Spleen (tissue), 7 donors: ENCODE results near the gene CNOT6.

ENCODE experiments used
- CTCF ChIP-seq, 11 experiments: fragments of 200-600 bp in 7 of 11; fragments of 450-650 bp in 4 of 11; sonication (generic) in 4 of 11; IDR thresholded peaks in 8 of 11; conservative IDR thresholded peaks in 3 of 11; 1 replicate in 7 of 11; 2 replicates in 4 of 11; pipeline versions ENCODE4 v1.4.0 to v1.8.0; 2016 to 2021; ENCODE audit warnings: antibody characterized with exemption in 11 of 11, inconsistent platforms in 4 of 11, mild to moderate bottlenecking in 1 of 11
- POLR2A ChIP-seq, 3 donors: fragments of 450-650 bp; IDR thresholded peaks; one replicate each; pipeline ENCODE4 v1.5.1; 2017; ENCODE audit warnings: antibody characterized with exemption in 3 of 3, mild to moderate bottlenecking in 1 of 3
- POLR2AphosphoS5 ChIP-seq, 3 donors: sonication (generic); formaldehyde crosslinking; IDR thresholded peaks; one replicate each; pipeline ENCODE4 v1.5.1; 2017; ENCODE audit warnings: antibody characterized with exemption in 3 of 3
- donor health status: DM: no; HTN: no; CAD: no; lungs with moderate emphysema.
- donor health status: DM: no; HTN: no; CAD: no.
- donor health status: DM: no; HTN: no; CAD: no.

DNA sequence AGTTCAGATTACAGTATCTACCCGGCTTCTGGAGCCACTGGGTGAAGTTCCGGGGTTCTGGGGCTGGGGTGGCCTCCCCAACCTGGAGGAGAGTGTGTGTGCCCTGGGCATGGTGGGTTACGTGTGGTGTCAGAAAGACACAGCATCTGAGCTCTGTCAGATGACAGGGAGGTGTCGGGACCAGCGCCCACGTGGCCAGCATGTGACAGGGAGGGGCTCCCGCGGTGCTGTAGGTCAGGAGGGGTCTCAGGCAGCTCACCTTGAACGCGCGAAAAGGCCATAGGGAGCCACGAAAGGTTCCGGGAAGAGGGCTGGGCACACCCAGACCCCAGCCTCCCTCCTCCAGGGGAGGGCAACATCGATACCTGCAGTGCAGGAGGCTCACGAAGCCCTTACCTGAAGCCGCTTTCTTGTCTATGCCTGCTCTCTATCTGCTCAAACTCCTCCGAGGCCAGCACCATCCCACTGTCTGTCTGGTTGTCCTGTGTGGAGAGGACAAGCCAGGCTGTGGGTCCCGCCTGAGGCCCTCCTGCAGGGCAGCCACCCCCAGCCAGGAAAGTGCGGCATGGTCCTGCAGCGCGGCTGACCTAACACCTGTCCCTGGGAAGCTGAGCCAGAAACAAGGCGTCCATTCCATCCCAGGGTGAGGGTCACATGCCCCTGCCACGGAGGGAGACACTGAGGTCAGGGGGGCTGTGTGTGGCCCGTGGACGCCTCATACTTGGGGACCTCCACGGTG, 114.6 kb downstream of the CNOT6 start:
- TF ChIP-seq POLR2AphosphoS5 (IDR thresholded peaks at IDR 0.05) (no peak), POLR2A (IDR thresholded peaks at IDR 0.05) (no peak), CTCF (IDR thresholded peaks at IDR 0.05 in 8 of 11, conservative IDR thresholded peaks at IDR 0.05 in 3 of 11) (no peak)
